Stimulated activated CD4-positive, alpha-beta T cell treated with anti-CD3 and anti-CD28 coated beads, Interleukin-15, amount 100 ng/mL, for 1 hour (primary cell): ENCODE measurements around the gene RAB40C.

Experiments
- DNase-seq, 2 donors: peaks; one replicate each; pipeline ENCODE4 v3.0.0-alpha.2; 2020; ENCODE audit warnings: low read depth in 1 of 2, low spot score in 1 of 2

Gene RAB40C

DNA sequence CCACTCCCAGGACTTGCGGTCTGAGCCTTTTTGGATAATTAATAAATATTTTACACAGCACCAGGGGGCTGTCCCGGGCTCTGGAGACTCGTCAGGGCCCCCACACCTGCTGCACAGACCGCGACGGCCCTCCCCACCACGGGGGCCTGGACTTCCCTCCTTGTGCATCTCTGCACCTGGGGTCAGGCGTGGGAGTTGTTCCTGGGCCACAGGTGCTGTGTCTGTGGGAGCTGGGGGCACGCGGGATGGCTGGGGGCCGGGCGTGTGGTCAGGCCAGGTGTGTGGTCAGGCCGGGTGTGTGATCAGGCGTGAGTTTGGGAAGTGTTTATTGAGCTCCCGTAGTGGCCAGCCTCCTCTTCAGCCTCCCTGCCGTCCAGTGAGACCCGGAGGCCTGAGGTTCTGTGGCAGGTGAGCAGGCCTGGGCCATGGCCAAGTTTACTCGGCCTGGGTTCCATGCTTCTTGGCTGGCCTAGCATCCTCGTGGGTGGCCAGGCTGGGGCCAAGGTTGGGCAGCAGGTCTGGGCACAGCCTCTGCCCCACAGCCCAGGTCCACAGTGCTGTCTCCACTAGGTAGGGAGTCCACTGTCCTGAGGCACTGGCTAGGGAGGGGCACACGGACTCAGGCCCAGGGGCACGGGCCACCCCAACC, 88.5 kb downstream of the RAB40C start:
- no peak for DNase-seq
